GM18526 (cell line): Measurements from ENCODE around the gene LCP1.

Experiments used
- POLR2A ChIP-seq: IDR thresholded peaks from 3 replicates; pipeline ENCODE4 v1.6.1; 2011; ENCODE audit not compliant: insufficient read length; ENCODE audit errors: extremely low read depth

Gene LCP1

GRCh38 chr13:46145950-46146349 is 36.0 kb downstream of the LCP1 start:
- no peak for TF ChIP-seq POLR2A

- no peak for TF ChIP-seq POLR2A
Observed at GRCh38 chr13:46145135-46145534, 36.8 kb downstream of the LCP1 start.

- TF ChIP-seq POLR2A, result no peak
Observed at GRCh38 chr13:46143184-46143701, 38.7 kb downstream of the LCP1 start.

GRCh38 chr13:46142776-46143175 is 39.2 kb downstream of the LCP1 start:
- TF ChIP-seq POLR2A, result no peak

GRCh38 chr13:46140044-46140443 is 41.9 kb downstream of the LCP1 start:
- TF ChIP-seq POLR2A, result no peak

GRCh38 chr13:46137627-46138317 is 44.2 kb downstream of the LCP1 start:
- no peak for TF ChIP-seq POLR2A

GRCh38 chr13:46136688-46137087 is 45.3 kb downstream of the LCP1 start:
- no peak for TF ChIP-seq POLR2A

GRCh38 chr13:46134961-46135522 is 46.9 kb downstream of the LCP1 start:
- TF ChIP-seq POLR2A, result no peak

DNA sequence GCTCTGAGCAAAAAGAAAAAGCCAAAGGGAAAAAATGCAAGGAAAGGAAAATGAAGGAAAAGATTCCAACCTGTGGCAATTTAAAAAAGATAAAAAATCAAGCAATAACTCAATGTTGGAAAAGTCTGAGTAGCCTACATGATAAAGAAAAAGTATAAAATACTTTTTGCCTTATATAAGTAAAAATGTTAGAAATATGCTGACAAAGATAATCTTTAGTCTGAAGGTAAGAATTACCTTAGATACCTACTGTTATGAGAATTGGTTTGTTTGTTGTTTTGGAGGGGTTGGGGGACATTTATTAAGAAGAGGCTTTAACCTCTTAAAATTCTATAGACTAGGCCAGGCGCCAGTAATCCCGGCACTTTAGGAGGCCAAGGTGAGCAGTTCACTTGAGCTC is 47.5 kb downstream of the LCP1 start:
- TF ChIP-seq POLR2A, result no peak

GRCh38 chr13:46132109-46132508 is 49.9 kb downstream of the LCP1 start:
- TF ChIP-seq POLR2A, result peak; percentile 7

GRCh38 chr13:46131705-46132104 is 50.3 kb downstream of the LCP1 start:
- TF ChIP-seq POLR2A, result no peak

- TF ChIP-seq POLR2A, result no peak
Observed at GRCh38 chr13:46129955-46130618, 51.9 kb downstream of the LCP1 start.

DNA sequence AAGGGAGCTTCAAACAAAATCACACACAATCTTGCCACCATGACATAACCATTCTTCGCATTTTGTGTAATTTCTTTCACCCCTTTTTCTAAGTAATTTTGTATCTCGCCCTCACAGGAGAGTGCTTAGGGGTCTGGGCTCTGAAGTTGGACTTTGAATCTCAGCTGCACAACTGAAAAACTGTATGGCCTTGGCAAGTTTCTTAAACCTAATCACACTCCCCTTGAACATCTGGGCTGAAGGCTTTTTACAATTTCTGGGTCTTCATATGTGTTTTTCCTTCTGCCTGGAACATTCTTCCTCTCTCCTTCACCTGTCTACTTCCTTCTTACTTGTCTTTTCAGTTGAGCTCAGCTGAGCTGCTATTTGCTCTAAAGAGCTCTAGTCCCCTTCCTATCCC is 52.9 kb downstream of the LCP1 start:
- TF ChIP-seq POLR2A, result no peak

- TF ChIP-seq POLR2A, result no peak
Observed at GRCh38 chr13:46127358-46128023, 54.5 kb downstream of the LCP1 start.

DNA sequence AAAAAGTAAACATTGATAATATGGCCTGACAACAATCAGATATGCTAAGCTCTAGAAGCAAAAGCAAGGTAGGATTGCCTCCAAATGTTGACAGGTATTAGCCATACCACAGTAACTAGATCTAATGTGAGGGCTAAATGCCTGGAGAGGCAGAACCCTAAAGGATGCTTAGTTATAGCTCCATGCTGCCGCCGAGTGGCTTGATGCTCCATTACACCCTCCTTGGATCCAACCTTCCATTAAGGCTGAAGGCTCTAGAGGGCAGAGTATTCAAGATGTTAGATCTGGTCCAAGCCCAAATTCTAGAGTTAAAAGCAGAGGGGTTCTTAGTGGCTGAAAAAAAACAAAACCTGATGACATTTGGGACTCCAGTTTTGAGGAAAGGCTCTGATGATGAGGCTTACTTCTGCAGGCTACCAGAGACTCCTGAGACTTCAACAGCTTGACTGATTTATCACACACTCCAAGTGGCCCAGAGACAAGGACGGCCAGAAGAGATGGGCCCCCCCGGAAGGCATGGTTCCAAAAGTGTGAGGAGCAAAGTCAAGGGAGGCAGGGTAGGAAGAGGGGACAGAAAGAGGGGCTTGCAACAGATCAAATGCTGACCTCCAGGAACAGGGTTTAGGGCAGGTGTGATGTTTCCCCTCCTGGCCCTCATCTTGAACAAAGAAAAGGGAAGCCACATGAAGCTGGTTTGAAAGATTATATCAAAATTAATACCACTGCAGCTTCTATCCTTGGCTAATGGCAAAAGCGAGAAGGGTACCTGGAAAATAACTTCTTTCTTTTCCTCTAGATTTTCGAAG is 55.2 kb downstream of the LCP1 start:
- no peak for TF ChIP-seq POLR2A
